Activated T-cell treated with anti-CD3 and anti-CD28 coated beads for 1 hour (primary cell): ENCODE results near the gene AP5S1.
"Not testable (repeated sequence)": the region's sequence is repeated elsewhere in the genome, so short reads cannot be mapped to it uniquely, and the experiment has no call there.

ENCODE experiments used
- DNase-seq: peaks from one replicate; pipeline ENCODE4 v3.0.0-alpha.2; 2020; ENCODE audit warnings: low read depth

AP5S1 gene

DNA sequence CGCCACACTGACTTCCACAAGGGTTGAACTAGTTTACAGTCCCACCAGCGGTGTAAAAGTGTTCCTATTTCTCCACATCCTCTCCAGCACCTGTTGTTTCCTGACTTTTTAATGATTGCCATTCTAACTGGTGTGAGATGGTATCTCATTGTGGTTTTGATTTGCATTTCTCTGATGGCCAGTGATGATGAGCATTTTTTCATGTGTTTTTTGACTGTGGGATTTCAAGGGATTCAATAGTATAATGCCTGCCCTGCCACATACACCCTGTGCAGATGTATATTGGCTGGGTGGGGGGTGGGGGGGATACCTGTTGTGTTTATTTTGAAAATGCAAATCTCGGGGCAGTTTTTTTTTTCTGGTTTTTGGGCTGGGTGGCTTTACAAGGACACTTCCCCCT is 26.2 kb upstream of the AP5S1 start:
- DNase-seq: not testable (repeated sequence)

DNA sequence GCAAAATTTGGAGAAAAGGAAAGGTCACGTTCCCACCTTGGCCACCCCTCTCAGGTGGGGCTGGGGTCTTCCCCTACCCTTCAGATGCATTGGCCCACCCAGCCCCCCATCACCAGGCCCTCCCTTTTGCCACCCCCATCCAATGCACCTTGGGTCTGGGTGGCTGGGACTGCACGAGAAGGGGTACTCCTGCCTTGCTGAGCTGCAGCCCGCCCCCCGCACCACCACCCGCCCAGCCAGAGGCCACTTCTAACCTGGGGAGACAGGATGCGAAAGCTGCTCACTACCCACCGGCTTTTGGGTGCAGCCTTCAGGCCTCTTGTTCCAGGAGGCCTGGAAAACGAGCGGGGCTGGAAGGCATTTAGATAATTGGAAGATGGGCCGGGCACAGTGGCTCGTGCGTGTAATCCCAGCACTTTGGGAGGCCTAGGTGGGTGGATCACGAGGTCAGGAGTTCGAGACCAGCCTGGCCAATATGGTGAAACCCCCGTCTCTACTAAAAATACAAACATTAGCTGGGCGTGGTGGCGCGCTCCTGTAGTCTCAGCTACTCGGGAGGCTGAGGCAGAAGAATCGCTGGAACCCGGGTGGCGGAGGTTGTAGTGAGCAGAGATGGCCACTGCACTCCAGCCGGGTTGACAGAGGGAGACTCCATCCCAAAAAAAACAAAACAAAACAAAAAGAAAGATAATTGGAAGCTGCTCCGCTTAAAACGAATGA is 25.5 kb upstream of the AP5S1 start:
- DNase-seq: no peak

DNA sequence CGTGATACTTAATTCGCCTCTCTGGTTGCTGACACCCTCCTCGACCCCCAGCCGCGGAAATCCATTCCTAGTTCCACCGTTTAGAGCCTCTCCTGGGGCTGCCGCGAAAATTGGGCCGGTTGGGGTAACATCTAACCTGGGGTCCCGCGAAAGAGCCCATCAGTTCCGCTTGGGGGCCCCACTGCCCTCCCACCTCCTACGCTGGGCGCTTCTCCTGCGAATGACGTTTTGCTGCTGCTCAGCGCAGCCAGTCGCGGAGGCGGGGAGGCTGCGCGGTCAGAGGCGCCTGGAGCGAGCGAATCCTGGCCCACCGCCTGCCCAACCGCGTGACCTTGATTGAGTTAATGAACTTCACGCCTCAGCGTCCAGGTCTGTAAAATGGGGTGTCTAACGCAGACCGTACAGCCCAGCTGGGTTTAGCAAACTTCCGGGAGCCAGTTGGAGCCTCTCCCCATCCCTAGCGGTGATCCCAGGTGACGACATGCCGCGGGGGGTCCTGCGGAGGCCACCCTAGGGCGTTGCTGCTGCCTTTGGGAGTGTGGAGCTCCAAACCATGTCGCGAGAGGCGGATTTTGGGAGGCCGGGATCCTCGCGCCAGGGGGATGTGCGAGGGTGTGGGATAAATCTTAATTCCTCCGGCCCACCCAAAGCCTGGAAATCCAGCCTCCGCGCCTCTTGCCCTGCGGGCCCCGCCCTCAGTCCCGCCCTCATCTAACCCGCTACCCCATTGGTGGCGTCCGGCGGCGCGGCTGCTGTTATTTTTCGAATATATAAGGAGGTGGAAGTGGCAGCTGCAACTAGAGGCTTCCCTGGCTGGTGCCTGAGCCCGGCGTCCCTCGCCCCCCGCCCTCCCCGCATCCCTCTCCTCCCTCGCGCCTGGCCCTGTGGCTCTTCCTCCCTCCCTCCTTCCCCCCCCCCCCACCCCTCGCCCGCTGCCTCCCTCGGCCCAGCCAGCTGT is 24.6 kb upstream of the AP5S1 start, which contains the start of gene CDC25B:
Gene CDC25B (plus strand): TSS at position 800 of the 958 bp plus-strand sequence. CDS start 222 bp downstream, outside the sequence.
- DNase-seq: peak; percentile 89

DNA sequence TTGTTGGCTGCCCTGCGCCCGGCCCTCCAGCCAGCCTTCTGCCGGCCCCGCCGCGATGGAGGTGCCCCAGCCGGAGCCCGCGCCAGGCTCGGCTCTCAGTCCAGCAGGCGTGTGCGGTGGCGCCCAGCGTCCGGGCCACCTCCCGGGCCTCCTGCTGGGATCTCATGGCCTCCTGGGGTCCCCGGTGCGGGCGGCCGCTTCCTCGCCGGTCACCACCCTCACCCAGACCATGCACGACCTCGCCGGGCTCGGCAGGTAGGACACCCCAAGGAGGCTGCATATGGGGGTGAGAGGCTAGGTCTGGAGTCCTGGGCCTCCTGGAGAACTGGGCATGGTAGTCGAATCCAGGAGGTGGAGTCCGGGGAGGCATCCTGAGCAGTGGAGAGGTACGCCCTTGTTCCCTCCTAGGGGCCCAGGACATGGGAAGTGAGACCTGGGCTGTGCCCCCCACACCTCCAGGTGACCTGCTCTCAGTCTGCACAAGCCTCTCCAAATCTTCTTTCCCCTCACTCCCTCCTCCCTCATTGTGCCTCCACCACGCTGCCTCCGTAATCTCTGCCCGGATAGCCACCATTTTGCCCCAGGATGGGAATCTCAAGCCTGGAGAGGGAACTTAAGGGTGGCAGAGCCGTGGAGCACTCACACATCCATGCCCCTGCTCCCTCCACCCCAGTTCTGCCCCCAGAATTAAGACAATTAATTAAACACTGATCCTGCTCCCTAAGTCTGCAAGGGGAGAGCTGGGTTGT is 23.7 kb upstream of the AP5S1 start:
- no peak for DNase-seq

DNA sequence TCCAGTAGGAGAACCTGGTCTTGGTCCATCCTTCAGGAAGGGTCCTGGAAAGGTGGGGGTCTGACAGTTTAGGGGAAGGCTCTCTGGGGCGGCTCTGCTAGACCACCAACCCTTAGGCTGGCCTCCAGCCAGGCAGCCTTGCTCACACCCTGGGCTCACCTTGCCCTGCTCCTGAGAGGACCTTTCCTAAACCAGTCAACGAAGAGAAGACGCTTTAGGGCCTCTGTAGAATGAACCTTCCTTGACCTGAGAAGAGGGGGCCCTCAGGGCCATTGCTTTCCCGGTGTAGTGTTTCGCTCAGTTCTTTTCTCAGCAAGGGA is 23.2 kb upstream of the AP5S1 start:
- no peak for DNase-seq

DNA sequence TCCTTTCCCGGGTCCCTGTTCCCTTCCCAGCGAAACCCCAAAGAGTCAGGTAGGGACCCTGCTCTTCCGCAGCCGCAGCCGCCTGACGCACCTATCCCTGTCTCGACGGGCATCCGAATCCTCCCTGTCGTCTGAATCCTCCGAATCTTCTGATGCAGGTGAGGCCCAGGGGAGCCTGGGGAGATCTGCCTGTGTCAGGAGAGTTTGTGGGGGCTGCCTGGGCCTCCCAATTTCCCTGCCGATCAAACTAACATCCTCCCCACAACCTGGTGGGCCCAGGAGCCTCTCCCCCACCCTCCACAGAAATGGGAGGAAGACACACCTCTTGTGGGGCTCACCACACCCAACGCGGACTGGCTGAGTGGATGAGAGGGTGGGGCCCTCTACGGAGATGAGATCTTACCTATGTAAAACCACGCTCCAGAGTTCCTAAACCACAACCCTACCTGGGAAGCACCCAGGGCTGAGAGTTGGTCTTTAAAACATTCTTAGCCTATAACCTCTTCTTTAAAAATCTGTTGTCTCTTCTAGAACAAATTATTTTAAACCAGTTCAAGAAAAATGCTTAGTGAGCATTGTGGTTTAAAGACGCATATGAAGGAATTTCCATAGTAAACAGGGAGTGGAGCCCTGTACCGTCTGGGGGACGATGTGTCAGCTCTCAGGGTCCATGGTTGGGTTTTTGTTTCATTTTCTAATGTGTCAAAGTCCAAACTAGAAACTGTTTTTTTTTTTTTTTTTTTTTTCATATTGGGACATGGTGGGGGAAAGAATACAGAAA is 22.6 kb upstream of the AP5S1 start:
- no peak for DNase-seq

DNA sequence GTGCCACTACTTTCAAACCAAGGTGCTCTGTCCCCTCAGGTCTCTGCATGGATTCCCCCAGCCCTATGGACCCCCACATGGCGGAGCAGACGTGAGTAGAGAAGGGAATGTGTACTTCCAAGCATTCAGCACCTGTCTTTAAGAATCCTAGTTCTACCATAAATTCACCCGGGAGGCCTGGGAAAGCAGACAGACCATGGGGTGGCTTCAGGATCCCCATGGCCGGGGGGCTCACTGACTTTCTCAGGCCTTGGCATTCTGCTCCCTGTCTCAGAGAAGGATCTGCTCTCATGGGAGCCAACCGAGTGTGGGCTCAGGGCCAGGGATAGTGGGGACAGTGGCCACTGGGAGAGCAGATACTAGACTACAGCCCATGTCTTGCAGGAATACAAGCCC is 22.0 kb upstream of the AP5S1 start:
- no peak for DNase-seq

DNA sequence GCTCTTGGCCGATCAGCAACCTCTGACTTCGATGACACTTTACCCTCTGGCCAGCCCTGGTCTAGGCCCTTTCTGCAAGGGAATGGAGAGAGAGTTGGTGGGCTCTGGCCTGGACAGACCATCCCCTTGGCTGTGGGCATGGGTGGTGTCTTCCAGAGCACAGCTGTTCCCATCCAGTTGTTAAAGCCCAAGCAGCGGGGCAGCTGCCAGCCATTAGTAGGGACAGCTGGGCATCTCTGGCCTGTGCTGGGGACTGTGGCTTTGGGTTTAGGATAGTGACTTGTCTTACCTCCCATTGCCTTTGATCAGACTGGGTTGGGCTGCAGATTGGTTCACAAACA is 21.5 kb upstream of the AP5S1 start:
- no peak for DNase-seq

DNA sequence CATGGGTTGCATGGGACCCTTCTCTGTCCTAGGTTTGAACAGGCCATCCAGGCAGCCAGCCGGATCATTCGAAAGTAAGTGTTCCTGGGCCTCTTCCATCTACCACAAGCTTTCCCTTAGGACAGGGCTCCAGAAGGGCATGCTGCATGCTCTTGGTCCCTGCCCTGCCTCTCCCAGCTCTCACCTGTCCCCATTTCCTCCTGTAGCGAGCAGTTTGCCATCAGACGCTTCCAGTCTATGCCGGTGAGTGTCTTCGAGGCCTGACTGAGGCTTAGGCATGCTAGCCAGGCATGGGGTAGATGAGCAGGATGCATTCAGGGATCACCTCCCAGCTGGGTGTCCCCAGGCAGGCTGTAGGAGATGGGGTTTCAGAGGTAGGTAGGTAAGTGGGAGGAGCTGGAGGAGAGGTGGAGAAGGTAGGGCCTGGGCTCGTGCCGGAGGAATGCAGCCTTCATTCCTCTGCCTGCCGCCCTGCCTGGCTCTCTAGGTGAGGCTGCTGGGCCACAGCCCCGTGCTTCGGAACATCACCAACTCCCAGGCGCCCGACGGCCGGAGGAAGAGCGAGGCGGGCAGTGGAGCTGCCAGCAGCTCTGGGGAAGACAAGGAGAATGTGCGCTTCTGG is 20.0 kb upstream of the AP5S1 start:
- no peak for DNase-seq

DNA sequence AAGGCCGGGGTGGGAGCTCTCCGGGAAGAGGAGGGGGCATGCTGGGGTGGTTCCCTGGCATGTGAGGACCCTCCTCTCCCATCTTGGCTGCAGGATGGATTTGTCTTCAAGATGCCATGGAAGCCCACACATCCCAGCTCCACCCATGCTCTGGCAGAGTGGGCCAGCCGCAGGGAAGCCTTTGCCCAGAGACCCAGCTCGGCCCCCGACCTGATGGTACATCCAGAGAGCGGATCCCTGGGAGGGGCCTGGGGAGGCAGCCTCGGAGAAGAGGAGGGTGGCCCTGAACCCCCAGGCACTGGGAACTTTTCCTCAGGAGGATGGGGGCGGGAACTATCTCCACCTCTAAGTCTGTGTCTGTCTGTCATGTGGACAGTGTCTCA is 19.5 kb upstream of the AP5S1 start:
- no peak for DNase-seq

DNA sequence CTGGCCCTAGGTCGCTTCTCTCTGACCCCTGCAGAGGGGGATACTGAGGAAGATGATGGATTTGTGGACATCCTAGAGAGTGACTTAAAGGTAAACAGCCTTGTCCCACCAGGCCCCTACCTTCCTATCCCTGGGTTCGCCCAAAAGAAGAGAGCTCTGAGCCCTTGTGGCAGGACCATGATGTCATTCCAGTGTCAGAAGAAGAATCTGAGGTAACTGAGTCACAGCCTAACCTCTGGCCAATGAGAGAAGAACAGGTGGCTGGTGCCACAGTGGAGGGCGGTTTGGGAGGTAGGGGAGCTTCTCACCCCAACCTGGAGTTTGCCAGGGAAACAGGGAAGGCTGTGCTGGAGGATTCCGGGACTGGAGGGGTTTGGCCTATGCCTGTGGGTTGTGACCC is 19.0 kb upstream of the AP5S1 start:
- DNase-seq: no peak

DNA sequence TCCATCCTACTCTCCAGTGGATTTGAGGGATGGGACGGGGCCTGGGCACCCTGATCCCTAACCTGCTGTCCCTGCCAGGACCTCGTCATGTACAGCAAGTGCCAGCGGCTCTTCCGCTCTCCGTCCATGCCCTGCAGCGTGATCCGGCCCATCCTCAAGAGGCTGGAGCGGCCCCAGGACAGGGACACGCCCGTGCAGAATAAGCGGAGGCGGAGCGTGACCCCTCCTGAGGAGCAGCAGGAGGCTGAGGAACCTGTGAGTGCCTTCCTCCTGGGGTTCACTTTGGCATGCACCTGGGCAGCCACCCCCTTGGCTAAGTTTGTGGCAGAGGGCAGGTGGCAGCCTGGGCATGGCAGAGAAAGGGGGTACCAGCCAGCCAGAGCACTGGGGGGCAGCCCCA is 18.5 kb upstream of the AP5S1 start:
- no peak for DNase-seq

DNA sequence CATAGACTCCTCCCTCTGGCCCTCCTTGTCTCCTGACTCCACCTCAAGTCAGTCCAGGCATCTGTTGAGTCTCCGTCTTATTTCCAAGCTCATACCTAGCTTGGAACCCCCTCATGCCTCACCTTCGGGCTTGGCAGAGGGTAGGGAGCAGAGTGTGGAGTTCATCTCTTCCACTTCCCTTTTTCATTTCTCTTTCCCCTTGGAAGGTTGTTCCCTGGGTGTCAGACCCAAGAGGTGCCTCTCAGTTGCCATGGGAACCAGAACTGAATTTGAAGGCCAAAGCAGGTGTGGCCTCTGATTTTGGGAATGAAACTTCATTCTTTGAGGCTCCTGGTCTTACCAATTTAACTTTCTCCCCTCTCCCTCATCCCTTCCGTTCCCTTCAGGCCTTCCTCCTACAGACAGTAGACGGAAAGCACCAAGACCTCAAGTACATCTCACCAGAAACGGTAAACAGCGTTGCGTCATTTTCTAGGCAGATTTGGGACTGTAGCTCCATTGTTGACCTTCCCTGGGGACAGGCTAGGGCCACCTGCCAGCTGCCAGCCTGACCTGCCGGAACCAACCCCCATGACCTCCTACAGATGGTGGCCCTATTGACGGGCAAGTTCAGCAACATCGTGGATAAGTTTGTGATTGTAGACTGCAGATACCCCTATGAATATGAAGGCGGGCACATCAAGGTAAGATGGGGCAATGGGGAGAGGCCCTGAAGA is 17.7 kb upstream of the AP5S1 start:
- DNase-seq: no peak

DNA sequence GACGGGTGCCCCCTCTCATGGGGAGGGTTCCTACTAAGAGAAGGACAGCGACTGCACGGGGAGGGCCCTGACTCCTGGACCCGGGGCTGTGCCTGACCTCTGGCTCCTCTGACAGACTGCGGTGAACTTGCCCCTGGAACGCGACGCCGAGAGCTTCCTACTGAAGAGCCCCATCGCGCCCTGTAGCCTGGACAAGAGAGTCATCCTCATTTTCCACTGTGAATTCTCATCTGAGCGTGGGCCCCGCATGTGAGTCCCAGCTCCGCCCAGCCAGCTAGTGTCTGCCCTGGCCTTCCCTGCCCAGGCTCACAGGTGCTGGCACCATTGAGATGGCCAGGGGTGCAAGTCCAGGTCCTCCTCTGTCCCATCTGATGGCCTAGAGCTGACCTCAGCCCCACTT is 17.1 kb upstream of the AP5S1 start:
- no peak for DNase-seq

DNA sequence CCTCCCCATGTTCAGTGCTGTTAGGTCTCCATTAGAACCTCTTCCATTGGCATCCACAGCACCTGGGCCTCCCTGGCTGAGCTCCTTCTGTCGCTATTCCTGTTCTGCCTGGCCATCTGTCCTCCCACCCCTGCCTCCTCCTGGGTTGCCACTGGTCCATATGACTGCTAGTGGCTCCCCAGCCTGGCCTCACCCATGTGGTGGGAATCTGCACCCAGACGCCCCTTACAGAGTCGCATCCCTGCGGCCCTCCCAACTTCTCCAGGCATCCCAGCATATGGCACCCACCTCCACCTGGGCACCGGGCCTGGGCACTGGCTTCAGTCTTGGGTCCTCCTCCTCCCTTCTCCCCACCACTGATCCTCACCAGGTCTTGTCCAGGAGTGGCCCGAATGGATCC is 16.5 kb upstream of the AP5S1 start:
- no peak for DNase-seq

DNA sequence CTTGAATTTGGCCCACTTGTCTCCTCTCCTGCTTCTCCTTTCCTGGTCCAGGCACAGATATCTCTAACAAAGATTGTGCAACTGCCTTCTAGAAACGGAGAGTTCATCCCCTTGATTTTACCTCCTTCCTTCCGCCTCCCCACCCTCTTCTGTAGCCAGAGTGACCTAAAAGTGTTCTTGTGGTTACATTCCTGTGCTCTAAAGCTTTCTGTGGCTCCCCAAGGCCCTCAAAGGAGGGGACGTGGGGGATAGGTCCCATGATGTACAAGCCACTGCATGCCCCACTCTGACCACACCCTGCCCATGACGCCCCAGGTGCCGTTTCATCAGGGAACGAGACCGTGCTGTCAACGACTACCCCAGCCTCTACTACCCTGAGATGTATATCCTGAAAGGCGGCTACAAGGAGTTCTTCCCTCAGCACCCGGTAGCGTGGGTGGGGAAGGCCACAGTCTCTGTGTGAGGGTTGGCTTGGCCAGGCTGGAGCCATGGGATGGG is 16.0 kb upstream of the AP5S1 start:
- DNase-seq: no peak

DNA sequence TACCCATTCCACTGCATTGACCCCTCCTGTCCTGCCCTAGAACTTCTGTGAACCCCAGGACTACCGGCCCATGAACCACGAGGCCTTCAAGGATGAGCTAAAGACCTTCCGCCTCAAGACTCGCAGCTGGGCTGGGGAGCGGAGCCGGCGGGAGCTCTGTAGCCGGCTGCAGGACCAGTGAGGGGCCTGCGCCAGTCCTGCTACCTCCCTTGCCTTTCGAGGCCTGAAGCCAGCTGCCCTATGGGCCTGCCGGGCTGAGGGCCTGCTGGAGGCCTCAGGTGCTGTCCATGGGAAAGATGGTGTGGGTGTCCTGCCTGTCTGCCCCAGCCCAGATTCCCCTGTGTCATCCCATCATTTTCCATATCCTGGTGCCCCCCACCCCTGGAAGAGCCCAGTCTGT is 15.6 kb upstream of the AP5S1 start:
- DNase-seq: no peak

DNA sequence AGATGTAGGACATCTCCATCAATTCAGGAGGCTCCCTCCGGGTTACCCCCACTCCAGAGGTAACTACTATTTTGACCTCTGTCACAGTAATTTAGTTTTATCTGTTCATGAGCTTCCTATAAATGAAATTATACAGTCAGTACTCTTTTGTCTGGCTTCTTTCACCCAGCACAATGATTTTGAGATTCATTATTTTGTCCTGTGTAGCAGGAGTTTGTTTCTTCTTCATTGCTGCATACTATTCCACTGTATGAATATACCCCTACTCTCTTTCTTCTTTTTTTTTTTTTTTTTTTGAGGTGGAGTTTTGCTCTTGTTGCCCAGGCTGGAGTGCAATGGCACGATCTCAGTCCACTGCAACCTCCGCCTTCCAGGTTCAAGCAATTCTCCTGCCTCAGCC is 11.8 kb upstream of the AP5S1 start:
- no peak for DNase-seq

DNA sequence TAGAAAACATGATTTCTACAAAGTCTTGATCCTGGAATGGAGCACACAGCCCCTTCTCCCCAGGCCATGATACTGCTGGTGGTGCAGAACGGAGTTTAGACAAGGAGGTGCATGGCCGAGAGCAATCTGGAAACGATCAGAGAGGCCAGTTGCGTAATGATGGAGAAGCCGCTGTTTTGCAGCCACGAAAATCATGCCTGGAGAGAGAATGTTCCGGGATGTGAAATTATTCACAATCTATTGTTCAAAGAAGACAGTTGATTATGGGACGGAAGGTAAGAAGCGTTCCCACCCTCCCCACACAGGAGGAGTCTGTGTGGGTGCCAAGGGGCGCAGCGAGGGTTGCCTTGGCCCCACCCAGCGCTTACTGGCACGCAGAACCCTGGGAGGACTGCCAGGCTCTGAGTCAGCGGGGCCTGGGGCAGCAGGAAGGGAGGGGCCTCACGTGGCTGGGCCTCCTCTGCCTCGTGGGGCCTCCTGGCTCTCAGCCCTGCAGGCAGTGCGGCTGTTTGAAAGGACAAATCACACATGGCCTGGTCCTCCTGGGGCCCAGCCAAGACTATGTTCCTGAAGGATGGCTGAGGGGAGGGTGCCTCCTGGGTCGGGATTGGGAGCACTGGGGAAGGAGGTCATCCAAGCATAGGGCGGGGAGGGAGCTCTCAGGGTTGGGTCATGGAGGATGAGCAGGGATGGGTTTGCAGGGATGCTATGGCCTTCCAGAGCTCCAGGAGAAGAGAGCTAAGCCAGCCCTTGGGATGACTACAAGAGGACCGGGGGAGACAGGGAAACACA is 8.7 kb upstream of the AP5S1 start:
- peak; percentile 90 for DNase-seq

DNA sequence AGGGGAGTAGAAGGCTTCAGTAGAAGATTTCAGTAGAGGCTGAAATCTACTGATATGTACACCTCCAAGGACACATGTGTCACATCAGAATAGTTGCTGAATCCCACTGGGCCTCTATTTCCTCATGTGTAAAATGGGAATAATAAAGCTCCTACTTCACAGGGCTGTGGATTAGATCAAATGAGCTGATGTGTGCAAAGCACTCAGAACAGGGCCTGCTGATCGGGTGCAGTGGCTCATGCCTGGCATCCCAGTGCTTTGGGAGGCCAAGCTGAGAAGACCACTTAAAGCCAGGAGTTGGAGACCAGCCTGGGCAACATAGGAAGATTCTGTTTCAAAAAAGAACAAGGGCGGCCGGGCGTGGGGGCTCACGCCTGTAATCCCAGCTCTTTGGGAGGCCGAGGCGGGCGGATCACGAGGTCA is 8.1 kb upstream of the AP5S1 start:
- DNase-seq: no peak
